HEK293 (cell line): Measurements from ENCODE around the gene SLC16A6.

Experiments
- BCL6B ChIP-seq: fragments of 450-650 bp; formaldehyde crosslinking; IDR thresholded peaks from 2 replicates; pipeline ENCODE4 v1.5.1; 2017; ENCODE audit warnings: missing biosample characterization, missing genetic modification characterization
- SP3 ChIP-seq: fragments of 450-650 bp; formaldehyde crosslinking; IDR thresholded peaks from 2 replicates; pipeline ENCODE4 v1.5.1; 2016; ENCODE audit warnings: missing biosample characterization, missing genetic modification characterization
- ZBTB7A ChIP-seq: fragments of 450-650 bp; formaldehyde crosslinking; IDR thresholded peaks from 2 replicates; pipeline ENCODE4 v1.5.1; 2016; ENCODE audit warnings: low read depth, missing biosample characterization, missing genetic modification characterization
- ZFP3 ChIP-seq: fragments of 450-650 bp; formaldehyde crosslinking; IDR thresholded peaks from 2 replicates; pipeline ENCODE4 v1.5.1; 2016; ENCODE audit warnings: low read depth, missing biosample characterization, missing genetic modification characterization
- ZNF521 ChIP-seq: fragments of 450-650 bp; formaldehyde crosslinking; IDR thresholded peaks from 2 replicates; pipeline ENCODE4 v1.5.1; 2017; ENCODE audit warnings: missing biosample characterization, mild to moderate bottlenecking, missing genetic modification characterization
- ZSCAN18 ChIP-seq: fragments of 450-650 bp; formaldehyde crosslinking; IDR thresholded peaks from 2 replicates; pipeline ENCODE4 v1.5.1; 2016; ENCODE audit warnings: missing biosample characterization, missing genetic modification characterization

- TF ChIP-seq ZBTB7A (tag by site-specific recombination) (no peak), BCL6B (tag by site-specific recombination) (no peak), SP3 (no peak), ZSCAN18 (no peak), ZFP3 (no peak), ZNF521 (tag by site-specific recombination) (no peak)
These were observed 2.1 kb downstream of the SLC16A6 start for GRCh38 chr17:68288804-68289203.
